Activated CD8-positive, alpha-beta memory T cell treated with anti-CD3 and anti-CD28 coated beads, Interleukin-2, amount 50 U/mL, for 1 hour (primary cell): ENCODE data around the gene PFKFB1.
"Not testable (repeated sequence)": the region's sequence is repeated elsewhere in the genome, so short reads cannot be mapped to it uniquely, and the experiment has no call there.

Source experiments
- DNase-seq: peaks from one replicate; pipeline ENCODE4 v3.0.0-alpha.2; 2020; ENCODE audit errors: extremely low read depth

Gene PFKFB1

DNA sequence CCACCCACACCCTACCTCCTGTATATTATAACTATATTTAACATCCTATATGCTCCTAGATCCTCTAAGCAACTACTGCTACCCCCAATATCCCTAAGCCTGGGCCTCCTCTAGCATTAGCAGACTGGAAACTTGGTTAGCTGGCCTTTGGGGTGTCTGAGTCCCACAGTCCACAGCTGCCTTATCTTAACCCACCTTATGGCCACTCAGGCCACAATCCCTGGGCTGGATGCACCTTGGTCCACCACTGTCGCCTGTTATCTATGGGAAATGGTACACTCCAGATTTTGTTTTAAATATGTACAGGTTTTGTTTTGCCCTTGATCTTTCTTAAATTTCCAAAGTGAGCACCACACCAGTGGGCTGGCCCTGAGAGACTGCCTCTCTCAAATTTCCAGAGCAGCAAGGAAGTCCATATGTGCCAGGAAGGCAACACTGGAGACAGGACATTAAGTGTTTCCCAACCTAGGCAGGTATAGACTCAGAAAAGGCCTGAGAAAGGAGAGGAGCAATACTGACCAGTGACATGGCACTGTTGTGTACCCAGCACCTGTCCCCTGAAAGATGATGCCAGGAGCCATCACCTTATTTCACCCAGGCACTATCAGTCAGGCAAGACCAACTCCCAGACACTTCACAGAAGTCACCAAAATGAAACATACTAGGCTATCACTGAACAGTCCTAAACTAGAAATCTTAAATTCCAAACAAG, 921 bp downstream of the PFKFB1 start:
- no peak for DNase-seq

DNA sequence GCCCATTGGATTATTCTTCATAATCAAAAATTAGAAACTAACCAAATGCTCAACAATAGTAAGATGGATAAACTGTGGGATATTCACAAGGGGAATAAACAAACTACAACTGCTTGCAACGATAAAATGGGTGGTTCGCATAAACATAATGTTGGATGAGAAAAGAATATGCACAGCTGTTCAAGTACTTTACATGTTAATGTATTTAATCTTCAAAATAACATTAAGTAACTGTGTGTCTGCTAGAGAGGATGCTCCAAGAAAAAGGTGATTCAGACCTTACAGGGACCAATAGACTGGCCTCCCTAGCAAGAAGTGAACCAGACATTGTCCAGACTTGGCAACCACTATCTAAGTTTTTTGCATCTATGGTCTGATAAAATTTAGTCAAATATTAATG, 2.3 kb downstream of the PFKFB1 start:
- no peak for DNase-seq

DNA sequence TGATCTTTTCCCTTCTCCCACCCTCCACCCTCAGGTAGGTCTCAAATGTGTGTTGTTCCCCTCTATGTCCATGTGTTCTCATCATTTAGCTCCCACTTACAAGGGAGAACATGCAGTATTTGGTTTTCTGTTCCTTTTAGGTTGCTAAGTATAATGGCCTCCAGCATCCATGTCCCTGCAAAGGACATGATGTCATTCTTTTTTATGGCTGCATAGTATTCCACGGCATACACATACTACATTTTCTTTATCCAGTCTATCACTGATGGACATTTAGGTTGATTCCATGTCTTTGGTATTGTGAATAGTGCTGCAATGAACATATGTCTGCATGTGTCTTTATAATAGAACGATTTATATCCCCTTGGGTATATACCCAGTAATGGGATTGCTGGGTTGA, 10.7 kb downstream of the PFKFB1 start:
- DNase-seq: not testable (repeated sequence)

DNA sequence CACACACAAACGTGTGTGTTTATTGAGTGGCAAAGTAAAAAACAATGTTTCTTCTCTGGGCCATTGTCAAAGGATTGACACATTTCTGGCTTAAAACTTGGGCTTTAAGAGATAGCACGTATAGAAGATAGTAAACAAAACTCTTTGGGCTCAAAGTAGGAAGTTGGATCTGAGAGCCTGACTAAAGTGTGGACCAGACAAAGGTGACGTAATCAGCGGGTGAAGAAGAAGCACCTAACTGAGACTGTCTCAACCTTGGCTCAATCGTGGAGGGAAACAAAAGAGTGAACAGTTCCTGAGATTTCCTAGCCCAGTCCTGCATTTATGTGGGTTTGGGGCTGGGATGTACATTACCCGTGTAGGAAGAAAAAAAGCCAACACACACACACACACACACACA, 13.7 kb downstream of the PFKFB1 start:
- no peak for DNase-seq

DNA sequence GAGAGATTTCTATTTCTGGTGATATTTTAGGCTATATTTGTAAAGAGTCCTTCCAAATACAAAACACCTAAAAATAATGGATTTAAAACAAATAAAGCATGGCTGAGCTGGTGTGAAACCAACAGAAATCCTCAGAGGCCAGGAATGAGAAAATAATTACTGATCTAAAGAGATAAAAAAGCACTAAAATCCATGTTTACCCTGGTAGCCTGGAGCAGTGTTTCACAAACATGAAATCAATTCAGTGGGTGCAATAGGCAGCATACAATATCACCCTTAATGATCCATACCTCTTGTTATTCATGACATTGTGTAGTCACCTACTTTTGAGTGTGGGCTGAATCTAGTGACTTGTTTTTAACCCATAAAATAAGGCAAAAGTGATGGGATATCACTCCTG, 14.6 kb downstream of the PFKFB1 start:
- no peak for DNase-seq

DNA sequence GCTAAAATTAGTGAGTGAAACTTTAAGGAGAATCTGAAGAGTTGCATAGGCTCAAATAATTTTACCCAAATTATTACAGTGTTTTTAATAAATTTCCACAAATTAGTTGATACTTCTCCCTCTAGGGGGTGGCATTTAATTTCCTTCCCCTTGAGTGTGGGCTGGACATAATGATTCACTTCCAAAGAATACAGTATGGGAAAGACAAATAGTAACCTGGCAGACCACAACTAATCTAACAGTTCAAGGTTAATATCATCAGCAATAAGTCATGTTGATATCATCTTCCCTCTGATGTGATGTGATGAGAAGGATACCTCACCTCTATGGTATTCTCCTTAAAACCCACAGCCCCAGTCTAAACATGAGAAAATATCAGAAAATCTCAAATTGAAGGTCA, 15.5 kb downstream of the PFKFB1 start:
- no peak for DNase-seq

DNA sequence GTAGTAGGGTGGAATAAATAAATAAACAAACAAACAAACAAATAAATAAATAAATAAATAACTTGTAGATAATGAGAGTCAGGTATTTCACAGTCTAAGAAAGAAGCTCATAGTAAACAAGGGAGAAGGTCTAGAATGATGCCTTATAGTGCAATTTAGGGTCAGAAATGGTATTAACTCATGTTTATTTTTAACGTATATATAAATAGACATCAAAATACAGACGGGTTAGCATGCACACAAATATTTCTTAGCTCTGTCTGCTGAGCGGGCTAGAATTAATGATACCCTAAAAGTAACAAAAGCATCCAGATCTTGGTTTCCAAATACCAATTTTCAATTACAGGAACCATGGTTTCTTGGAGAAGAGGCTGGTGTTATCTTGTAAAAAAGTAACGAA, 16.6 kb downstream of the PFKFB1 start:
- no peak for DNase-seq

DNA sequence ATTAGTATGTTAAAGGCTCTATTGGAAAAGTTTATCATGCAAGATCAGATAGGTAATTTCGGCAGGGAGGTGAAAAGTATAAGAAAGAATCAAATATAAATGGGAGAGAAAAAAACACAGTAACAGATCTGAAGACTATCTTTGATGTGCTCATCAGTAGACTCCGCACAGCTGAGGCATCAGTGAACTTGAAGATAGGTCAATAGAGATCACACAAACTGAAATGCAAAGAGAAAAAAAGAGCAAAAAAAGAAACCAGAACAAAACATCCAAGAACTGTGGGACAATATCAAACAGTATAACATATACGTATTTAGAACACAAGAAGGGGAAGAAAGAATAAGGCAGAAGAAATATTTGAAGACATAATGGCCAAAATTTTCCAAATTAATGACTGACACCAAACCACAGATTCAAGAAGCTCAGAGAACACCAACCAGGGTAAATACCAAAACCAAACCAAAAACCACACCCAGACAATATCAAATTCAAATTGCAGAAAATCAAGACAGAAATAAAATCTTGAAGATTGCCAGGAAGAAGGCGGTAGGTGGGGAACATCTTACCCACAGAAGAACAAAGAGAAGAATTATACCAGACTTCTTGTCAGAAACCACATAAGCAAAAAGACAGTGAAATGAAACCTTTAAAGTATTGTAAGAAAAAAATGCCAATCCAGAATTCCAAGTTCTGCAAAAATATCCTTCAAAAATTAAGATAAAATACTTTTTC, 29.1 kb downstream of the PFKFB1 start:
- DNase-seq: no peak

DNA sequence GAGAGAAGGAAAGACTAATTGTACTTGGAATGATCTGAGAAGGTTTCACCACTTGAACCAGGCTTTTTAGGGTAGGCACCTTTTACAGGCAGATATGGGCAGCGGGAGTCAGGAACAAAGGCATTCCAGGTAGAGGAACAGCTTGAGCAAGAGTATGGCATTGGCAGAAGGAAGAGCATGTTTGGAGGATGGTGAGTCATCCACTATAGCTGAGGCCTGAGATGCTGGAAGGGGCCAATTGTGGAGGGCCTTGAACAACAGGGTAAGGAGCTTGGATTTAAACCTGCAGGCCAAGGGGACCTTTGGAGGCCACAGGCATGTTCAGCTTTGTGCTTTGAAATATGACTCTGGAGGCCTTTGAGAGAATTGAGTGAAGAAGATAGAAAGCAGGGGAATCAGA, 32.2 kb downstream of the PFKFB1 start:
- DNase-seq: no peak

DNA sequence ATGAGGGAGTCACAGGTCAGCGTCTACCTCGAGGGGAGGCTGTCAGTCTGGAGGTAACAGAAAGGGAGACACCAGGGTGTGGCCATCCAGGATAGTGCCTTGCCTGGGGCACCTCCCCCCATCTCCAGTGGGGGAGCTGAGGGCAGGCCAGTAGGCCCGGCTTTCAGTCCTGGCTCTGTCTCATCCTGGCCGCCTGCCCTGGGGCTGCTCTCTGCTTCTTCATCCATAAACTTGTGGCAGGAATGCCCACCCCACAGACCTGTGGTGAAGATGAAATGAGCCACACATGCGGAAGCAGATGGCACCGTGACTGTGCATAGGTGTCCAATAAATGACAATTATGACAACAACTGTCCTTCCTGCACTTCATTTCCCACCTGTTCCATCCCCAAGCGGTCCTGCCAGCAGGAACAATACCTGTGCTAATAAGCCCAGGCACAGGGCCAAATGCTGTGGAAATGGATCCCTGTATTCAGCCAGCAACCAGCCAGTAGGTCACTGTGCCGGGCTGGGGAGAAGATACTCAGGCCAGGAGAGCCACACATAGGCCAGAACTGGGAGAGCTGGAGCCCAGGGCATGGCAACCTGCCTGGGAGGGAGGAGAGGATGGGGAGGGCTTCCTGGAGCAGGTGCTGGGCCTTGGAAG, 43.1 kb downstream of the PFKFB1 start:
- DNase-seq: no peak

DNA sequence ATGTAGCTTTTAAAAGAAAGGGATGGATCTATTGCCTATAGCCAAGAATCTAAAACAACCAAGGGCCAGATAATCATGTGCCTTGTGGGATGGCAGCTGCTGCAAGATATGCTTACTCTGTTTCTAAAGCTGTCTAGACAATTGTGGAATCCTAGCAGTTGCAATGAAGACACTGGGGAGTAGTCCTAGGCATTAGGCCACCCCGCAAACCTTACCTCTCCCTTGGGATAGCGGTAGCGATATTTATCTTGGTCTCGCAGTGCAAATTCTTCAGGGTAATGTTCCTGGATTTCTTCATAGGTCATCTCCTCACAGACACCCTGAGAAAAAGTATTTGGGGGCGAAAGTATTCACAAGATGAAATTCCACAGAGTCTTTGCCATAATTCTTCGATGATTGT, 48.8 kb downstream of the PFKFB1 start:
- DNase-seq: no peak

DNA sequence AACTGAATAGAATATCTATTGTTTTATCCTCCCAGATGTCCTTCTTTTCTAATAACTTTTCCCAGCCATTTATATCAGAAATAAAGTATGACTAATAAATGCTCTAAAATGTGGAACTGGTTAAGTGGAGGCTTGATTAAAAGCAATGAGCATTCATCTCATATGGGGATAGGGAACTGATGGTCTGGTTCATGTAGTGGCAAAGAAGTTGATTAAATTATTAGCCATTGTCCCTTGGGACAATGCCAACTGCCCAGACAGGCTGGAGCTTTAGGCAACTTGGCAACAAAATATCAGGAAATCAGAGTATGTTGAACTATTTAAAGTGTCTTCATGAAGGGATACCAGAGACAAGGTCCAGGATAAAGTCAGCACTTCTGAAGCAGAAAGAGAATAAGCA, 49.2 kb downstream of the PFKFB1 start:
- DNase-seq: no peak

DNA sequence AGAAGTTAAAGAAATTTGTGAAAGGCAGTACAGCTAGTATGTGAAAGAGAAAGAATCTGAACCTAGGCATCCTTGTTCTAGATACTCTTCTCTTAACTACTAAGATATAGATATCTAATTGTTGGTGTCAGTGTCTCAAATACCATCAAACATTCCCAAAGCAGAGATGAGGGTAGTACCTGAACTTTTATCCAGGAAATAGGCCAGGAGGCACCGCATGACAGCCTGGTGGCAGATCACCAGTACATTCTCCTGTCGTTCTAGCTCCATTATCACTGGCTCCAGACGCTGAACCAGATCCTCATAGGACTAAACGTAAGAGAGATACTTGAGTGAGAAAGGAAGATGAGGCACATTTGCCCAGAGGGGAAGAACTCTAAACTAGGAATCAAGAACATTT, 56.6 kb downstream of the PFKFB1 start:
- no peak for DNase-seq

DNA sequence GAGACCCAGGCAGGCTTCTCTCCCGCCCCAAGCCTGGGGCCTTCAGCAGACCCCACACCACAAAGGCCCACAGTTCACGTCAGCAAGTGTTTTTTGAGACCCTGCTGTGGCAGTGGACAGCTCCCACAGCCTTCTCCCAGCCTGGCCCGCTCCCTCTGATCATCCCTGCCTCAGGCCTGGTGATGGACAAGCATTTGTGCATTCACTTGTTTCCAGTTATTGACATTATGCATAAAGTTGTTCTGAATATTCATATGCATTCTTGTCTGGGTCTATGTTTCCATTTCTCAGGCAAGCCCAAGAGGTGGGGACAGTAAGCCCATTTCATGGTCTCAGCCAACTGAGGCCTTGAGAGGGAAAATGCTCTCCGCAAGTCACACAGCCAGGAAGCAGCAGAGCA, 58.7 kb downstream of the PFKFB1 start:
- no peak for DNase-seq

DNA sequence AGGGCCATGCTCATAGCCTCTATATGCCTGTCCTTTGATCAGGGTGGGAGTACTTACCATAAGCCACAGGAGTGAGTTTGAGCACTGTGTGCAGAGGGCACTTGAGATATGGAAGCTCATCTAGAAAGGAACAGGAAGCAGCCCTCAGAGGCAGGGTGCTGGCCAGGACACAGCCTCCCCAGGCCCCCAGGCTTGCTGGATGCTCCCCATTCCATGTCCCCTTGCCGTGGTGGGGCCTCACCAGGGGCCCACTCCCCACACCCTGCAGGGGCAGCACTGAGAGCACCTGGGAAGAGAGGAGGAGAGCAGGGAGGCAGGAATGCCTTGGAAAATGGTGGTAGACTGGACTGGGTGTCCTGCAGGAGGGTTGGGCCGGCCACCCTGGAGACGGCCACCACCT, 59.1 kb downstream of the PFKFB1 start:
- no peak for DNase-seq

DNA sequence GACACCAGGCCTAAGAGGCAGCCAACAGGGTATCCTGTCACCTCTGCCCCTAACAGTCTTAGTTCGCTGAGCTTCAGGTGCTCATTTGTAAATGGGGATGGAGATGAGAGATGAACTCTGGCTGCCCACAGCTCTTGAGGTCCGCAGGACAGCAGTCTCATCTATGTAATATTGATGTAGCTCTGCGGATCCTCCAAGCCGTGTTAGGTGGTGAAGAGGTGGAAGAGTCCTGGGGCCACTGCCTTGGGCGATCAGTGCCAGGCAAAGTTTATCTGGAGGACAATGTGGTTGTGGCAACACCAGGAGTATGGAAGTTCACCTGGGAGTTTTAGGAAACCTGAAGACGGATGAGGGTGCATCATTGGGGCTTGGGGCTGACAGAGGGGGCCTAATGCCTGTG, 59.9 kb downstream of the PFKFB1 start:
- DNase-seq: no peak

DNA sequence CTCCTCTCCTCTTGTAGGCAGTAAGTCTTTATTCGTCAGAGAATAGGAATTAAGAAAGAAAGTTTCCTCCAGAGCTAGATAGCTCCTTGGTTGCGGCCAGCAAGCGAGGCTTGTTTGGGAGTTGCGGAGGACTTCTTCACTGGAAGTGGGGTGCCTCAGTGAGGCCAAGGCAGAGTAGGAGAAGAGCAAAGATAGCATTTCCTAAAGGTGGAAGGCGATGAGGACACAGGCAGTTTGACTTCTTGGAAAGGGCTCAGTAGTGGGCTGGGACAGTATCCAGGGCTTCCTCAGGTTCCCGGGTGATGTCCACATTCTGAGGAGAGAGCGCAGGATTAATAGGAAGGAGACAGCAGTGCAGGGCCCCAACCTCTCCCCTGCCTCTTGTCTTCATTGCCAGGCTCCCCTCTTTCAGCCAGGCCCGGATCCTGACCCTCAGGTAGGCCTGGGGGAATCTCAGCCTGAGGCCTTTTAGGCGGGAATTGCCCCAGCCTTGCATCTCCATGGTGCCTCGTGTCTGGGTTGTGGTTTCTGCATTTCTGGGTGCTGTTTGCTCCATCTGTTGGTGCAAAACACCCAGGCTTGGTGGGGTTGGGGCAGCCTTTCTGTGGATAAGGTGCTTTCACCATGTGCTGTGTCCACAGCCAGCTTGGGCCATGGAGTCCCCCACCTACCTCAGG, 60.7 kb downstream of the PFKFB1 start:
- DNase-seq: no peak

DNA sequence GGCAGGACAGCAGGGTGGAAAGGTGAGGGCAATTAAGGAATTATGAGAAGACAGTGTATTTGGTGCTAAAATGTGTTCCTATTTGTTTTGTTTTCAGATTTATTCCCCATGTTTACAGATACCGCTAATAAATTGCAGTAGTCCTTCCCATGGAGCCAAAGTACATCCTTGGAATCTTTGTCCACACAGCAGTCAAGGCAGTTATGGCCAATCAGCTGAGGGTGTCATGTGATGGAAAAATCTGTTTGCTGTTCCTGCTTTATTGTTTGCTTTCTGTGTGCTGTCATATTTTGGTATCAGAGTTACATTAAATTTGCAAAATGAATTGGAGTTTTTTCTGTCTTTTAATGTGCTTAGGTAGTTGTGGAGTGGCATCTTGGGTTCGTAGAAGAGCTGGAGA, 62.9 kb downstream of the PFKFB1 start:
- no peak for DNase-seq

DNA sequence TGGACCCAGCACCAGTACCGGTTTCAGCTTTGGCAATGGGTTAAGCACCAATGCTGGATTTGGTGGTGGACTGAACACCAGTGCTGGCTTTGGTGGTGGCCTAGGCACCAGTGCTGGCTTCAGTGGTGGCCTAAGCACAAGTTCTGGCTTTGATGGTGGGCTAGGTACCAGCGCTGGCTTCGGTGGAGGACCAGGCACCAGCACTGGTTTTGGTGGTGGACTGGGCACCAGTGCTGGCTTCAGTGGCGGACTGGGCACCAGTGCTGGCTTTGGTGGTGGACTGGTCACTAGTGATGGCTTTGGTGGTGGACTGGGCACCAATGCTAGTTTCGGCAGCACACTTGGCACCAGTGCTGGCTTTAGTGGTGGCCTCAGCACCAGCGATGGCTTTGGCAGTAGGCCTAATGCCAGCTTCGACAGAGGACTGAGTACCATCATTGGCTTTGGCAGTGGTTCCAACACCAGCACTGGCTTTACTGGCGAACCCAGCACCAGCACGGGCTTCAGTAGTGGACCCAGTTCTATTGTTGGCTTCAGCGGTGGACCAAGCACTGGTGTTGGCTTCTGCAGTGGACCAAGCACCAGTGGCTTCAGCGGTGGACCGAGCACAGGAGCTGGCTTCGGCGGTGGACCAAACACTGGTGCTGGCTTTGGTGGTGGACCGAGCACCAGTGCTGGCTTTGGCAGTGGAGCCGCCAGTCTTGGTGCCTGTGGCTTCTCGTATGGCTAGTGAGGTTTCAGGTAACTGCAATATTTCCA, 63.5 kb downstream of the PFKFB1 start:
- DNase-seq: no peak

DNA sequence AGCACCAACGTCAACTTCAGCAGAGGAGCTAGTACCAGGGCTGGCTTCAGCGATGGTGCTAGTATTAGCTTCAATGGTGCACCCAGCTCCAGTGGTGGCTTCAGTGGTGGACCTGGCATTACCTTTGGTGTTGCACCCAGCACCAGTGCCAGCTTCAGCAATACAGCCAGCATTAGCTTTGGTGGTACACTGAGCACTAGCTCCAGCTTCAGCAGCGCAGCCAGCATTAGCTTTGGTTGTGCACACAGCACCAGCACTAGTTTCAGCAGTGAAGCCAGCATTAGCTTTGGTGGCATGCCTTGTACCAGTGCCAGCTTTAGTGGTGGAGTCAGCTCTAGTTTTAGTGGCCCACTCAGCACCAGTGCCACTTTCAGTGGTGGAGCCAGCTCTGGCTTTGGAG, 65.1 kb downstream of the PFKFB1 start:
- no peak for DNase-seq

DNA sequence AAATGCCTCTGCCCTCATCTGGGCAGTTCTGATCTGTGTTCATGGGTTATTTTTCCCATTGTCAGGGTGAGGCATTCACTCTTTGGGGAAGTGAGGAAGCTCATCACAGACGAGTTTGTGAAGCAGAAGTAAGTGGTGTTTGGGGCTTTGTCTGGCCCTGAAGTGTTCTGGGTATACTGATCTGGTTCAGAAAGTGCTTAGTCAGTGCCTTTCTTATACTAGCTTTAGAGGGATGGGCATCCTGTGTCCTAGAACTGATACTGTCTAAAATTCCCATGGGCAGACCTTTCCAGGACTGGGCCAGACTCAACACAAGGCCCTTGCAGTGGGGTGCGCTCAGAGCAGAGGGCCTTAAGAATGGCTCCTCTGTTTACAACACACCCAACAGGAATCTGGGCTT, 67.0 kb downstream of the PFKFB1 start:
- DNase-seq: no peak

DNA sequence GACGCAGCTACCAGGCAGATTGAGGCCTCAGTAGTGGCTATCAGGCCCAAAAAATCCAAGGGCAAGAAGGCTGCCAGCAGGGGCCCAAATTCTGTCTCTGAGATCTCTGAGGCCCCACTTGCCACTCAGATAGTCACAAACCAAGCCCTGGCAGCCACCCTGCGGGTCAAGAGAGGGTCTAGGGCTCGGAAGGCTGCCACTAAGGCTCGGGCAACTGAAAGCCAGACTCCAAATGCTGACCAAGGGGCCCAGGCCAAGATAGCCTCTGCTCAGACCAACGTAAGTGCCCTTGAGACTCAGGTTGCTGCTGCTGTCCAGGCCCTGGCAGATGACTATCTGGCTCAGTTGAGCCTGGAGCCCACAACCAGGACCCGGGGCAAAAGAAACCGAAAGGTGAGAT, 70.6 kb downstream of the PFKFB1 start:
- no peak for DNase-seq
